Tibial nerve (tissue), 3 donors: ENCODE results near the gene VSIG10L.

Source experiments
- POLR2A ChIP-seq, 2 donors: fragments of 450-650 bp; IDR thresholded peaks; one replicate each; pipeline ENCODE4 v1.6.1; 2017; ENCODE audit warnings: antibody characterized with exemption in 2 of 2, mild to moderate bottlenecking in 2 of 2, moderate library complexity in 2 of 2
- TF ChIP-seq, protein P1 (sequence below), 5 experiments: fragments of 200-600 bp in 3 of 5; fragments of 450-650 bp in 2 of 5; sonication (generic) in 3 of 5; IDR thresholded peaks; one replicate each; pipeline ENCODE4 v1.5.1; 2016 to 2019; ENCODE audit warnings: antibody characterized with exemption in 5 of 5, mild to moderate bottlenecking in 3 of 5, moderate library complexity in 2 of 5

DNA sequence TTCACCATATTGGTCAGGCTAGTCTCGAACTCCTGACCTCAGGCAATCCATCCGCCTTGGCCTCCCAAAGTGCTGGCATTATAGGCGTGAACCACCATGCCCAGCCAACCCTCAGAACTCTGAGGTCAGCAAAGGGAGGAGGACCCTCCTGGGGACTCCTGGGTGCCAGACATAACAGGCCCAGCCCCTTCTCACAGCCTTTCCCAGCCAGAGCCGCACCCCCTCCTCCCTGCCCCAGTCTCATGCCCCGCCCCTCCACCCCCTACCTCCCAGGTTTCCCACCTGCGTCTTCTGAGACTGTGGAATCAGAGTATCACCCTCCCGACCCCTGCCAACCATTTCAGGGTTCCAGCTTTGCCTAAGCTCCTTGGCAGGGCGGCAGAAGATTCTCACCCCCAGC is 25.3 kb downstream of the VSIG10L start:
- TF ChIP-seq, protein P1, sequence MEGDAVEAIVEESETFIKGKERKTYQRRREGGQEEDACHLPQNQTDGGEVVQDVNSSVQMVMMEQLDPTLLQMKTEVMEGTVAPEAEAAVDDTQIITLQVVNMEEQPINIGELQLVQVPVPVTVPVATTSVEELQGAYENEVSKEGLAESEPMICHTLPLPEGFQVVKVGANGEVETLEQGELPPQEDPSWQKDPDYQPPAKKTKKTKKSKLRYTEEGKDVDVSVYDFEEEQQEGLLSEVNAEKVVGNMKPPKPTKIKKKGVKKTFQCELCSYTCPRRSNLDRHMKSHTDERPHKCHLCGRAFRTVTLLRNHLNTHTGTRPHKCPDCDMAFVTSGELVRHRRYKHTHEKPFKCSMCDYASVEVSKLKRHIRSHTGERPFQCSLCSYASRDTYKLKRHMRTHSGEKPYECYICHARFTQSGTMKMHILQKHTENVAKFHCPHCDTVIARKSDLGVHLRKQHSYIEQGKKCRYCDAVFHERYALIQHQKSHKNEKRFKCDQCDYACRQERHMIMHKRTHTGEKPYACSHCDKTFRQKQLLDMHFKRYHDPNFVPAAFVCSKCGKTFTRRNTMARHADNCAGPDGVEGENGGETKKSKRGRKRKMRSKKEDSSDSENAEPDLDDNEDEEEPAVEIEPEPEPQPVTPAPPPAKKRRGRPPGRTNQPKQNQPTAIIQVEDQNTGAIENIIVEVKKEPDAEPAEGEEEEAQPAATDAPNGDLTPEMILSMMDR (IDR thresholded peaks at IDR 0.05) = no peak
- TF ChIP-seq POLR2A (IDR thresholded peaks at IDR 0.05) = no peak
